Left lung (tissue), 10 donors: ENCODE measurements around the gene MRPL33. TPM values are rescaled to one million over a fixed set of nuclear protein-coding genes. Genes with fewer than 3 reads are reported as not detected.

ENCODE experiments used
- ATAC-seq: fragments of 200-7000 bp; cut with Tn5 transposase; one replicate; pipeline ENCODE4 v1.9.1; 2020; ENCODE audit warnings: moderate library complexity
- DNase-seq, 4 donors: peaks; one replicate each; pipeline ENCODE4 v3.0.0-alpha.2; 2013 to 2020
- H3K27ac ChIP-seq, 2 donors: fragments of 200-600 bp; sonication (generic) in 1 of 2; one replicate each; pipeline versions ENCODE4 v1.5.0 to v1.8.0; 2020 to 2021
- H3K27me3 ChIP-seq, 2 donors: fragments of 200-600 bp; sonication (generic) in 1 of 2; one replicate each; pipeline versions ENCODE4 v1.5.0 to v1.8.0; 2020 to 2021
- H3K36me3 ChIP-seq, 2 donors: fragments of 200-600 bp; sonication (generic) in 1 of 2; one replicate each; pipeline versions ENCODE4 v1.5.0 to v1.8.0; 2020 to 2021
- H3K4me1 ChIP-seq, 2 donors: fragments of 200-600 bp; one replicate each; pipeline ENCODE4 v1.8.0; 2021
- H3K4me3 ChIP-seq, 2 donors: fragments of 200-600 bp; sonication (generic) in 1 of 2; one replicate each; pipeline versions ENCODE4 v1.5.0 to v1.8.0; 2020 to 2021; ENCODE audit warnings: mild to moderate bottlenecking in 1 of 2
- H3K9me3 ChIP-seq, 2 donors: fragments of 200-600 bp; sonication (generic) in 1 of 2; one replicate each; pipeline versions ENCODE4 v1.5.0 to v1.8.0; 2020 to 2021
- CTCF ChIP-seq, 2 donors: fragments of 200-600 bp; sonication (generic) in 1 of 2; IDR thresholded peaks; one replicate each; pipeline versions ENCODE4 v1.5.0 to v1.8.0; 2021; ENCODE audit warnings: antibody characterized with exemption in 2 of 2
- intact Hi-C, 2 donors: fragments of 100-400 bp; cut with DNase I; formaldehyde crosslinking; loops; one replicate each; pipeline versions ENCODE4 v1.11.2 to v1.14.2; 2022
- polyA plus RNA-seq, 6 donors: library from polyadenylated mRNA; unstranded; fragments of 120-200 nt; gene quantifications; one replicate each; pipeline ENCODE4 v1.2.1, GENCODE V29; 2013; ENCODE audit not compliant: insufficient read length in 6 of 6
- total RNA-seq, 2 donors: library from RNA; stranded (reverse); fragmentation: NEBNext Ultra II Directional; extraction: Animal tissue kit (Norgen Biotek cat#: 25700); gene quantifications; one replicate each; pipeline ENCODE4 v1.2.1, GENCODE V29; 2021
- donor health status: DM: no; HTN: yes; CAD: no.
- donor health status: DM: no; HTN: no; CAD: no.

The MRPL33 gene
- total and polyA plus RNA-seq, 8 donors: 75.2 to 113 (median 101) TPM

GRCh38 chr2:27797841-27798240 is 26.3 kb downstream of the MRPL33 start:
- H3K4me3 ChIP-seq: no peak overlapping the region
- TF ChIP-seq CTCF (IDR thresholded peaks at IDR 0.05): no peak
- H3K4me1 ChIP-seq: peaks cover 27 to 48% of the 10 kb centered on the region in 2 donors
- no peak overlapping the region for H3K27ac ChIP-seq
- no peaks in the 10 kb centered on the region for H3K27me3 ChIP-seq
- DNase-seq (no peak), ATAC-seq (no peak)
- H3K9me3 ChIP-seq: no peaks in the 10 kb centered on the region
- H3K36me3 ChIP-seq: no peaks in the 10 kb centered on the region
- intact Hi-C loops: no loop called here

GRCh38 chr2:27798486-27798885 is 27.0 kb downstream of the MRPL33 start:
- Histone ChIP-seq H3K36me3 (no peaks in the 10 kb centered on the region), H3K27me3 (no peaks in the 10 kb centered on the region), H3K4me1 (peaks cover 27 to 53% of the 10 kb centered on the region in 2 donors), H3K9me3 (no peaks in the 10 kb centered on the region), H3K4me3 (no peak overlapping the region), H3K27ac (peak overlapping the region in 1 of 2 donors; percentile 13)
- no peak for TF ChIP-seq CTCF (IDR thresholded peaks at IDR 0.05)
- DNase-seq: no peak
- intact Hi-C loops: no loop called here
- ATAC-seq: no peak

GRCh38 chr2:27798948-27799645 is 27.6 kb downstream of the MRPL33 start:
- peak in 2 of 4 donors; percentile 25 to 73 for DNase-seq
- TF ChIP-seq CTCF (IDR thresholded peaks at IDR 0.05): no peak
- Histone ChIP-seq H3K27ac (peak overlapping the region; percentile 61 to 76), H3K27me3 (no peaks in the 10 kb centered on the region), H3K4me3 (no peak overlapping the region), H3K9me3 (no peaks in the 10 kb centered on the region), H3K4me1 (peaks cover 27 to 59% of the 10 kb centered on the region in 2 donors), H3K36me3 (no peaks in the 10 kb centered on the region)
- intact Hi-C loops: no loop called here
- ATAC-seq: peak; percentile 81

- TF ChIP-seq CTCF (IDR thresholded peaks at IDR 0.05): no peak
- Histone ChIP-seq H3K36me3 (no peaks in the 10 kb centered on the region), H3K9me3 (no peaks in the 10 kb centered on the region), H3K27ac (peak overlapping the region; percentile 61 to 76), H3K4me3 (no peak overlapping the region), H3K4me1 (peaks cover 27 to 64% of the 10 kb centered on the region in 2 donors), H3K27me3 (no peaks in the 10 kb centered on the region)
- intact Hi-C loops: no loop called here
- DNase-seq (no peak), ATAC-seq (peak; percentile 3)
Measured at GRCh38 chr2:27799646-27800010, 28.1 kb downstream of the MRPL33 start.

GRCh38 chr2:27800856-27801255 is 29.3 kb downstream of the MRPL33 start:
- Histone ChIP-seq H3K36me3 (no peaks in the 10 kb centered on the region), H3K27me3 (no peaks in the 10 kb centered on the region), H3K27ac (no peak overlapping the region), H3K9me3 (no peaks in the 10 kb centered on the region), H3K4me3 (no peak overlapping the region), H3K4me1 (peaks cover 20 to 55% of the 10 kb centered on the region in 2 donors)
- intact Hi-C loops: no loop called here
- ATAC-seq (no peak), DNase-seq (no peak)
- no peak for TF ChIP-seq CTCF (IDR thresholded peaks at IDR 0.05)
